Nucleus accumbens (tissue), 56 donors: Measurements from ENCODE around the gene TRAK2.
"Not testable (repeated sequence)": the region's sequence is repeated elsewhere in the genome, so short reads cannot be mapped to it uniquely, and the experiment has no call there.

Experiments used
- DNase-seq, 56 donors: peaks; one replicate each; lab custom pipeline; 2025; lab: John Stamatoyannopoulos, UW

TRAK2 gene

GRCh38 chr2:201451292-201452057, at the start of gene TRAK2, which contains the start of gene STRADB:
Gene TRAK2, minus strand, starts transcription at chr2:201451458. Its CDS starts 30,951 bp downstream, at chr2:201420507.
Gene STRADB, plus strand, starts transcription at chr2:201451740. Its CDS starts 3,101 bp downstream, at chr2:201454841.
- peak; percentile 73 to 98 (median 96) for DNase-seq

- no peak for DNase-seq
Observed at GRCh38 chr2:201500534-201500933, 49.3 kb upstream of the TRAK2 start.

GRCh38 chr2:201496785-201497184, 45.5 kb upstream of the TRAK2 start:
- DNase-seq: no peak

- no peak for DNase-seq
Observed at GRCh38 chr2:201490291-201490690, 39.0 kb upstream of the TRAK2 start.

GRCh38 chr2:201484805-201485204, 33.5 kb upstream of the TRAK2 start:
- DNase-seq: no peak

- not testable (repeated sequence) for DNase-seq
Observed at GRCh38 chr2:201483758-201484157, 32.5 kb upstream of the TRAK2 start.

- DNase-seq: no peak
Observed at GRCh38 chr2:201483342-201483741, 32.1 kb upstream of the TRAK2 start.

- DNase-seq: no peak
Observed at GRCh38 chr2:201482543-201482942, 31.3 kb upstream of the TRAK2 start.

- no peak for DNase-seq
Observed at GRCh38 chr2:201472411-201472810, 21.2 kb upstream of the TRAK2 start.

- DNase-seq: no peak
Observed at GRCh38 chr2:201471732-201472393, 20.6 kb upstream of the TRAK2 start.

GRCh38 chr2:201470821-201471731, 19.8 kb upstream of the TRAK2 start:
- no peak for DNase-seq

- DNase-seq: no peak
Observed at GRCh38 chr2:201467666-201468065, 16.4 kb upstream of the TRAK2 start.

- no peak for DNase-seq
Observed at GRCh38 chr2:201466050-201466675, 14.9 kb upstream of the TRAK2 start.

GRCh38 chr2:201465524-201465971, 14.3 kb upstream of the TRAK2 start:
- DNase-seq: peak in 22 of 56 donors; percentile 1 to 53 (median 16)

GRCh38 chr2:201464547-201464946, 13.3 kb upstream of the TRAK2 start:
- DNase-seq: no peak

GRCh38 chr2:201460532-201460931, 9.3 kb upstream of the TRAK2 start:
- DNase-seq: no peak

- DNase-seq: no peak
Observed at GRCh38 chr2:201458381-201458780, 7.1 kb upstream of the TRAK2 start.

GRCh38 chr2:201452922-201453643, 1.8 kb upstream of the TRAK2 start:
- no peak for DNase-seq
